ENCODE data around the gene GPR42.

GRCh38 chr19:35396240-35396885 is 25.5 kb downstream of the GPR42 start:
- TF ChIP-seq MAX (IDR thresholded peaks at IDR 0.05) (no peak), EGR1 (IDR thresholded peaks at IDR 0.05) (no peak), YY1 (IDR thresholded peaks at IDR 0.05; ENCODE audit: low read depth) (no peak), TEAD4 (IDR thresholded peaks at IDR 0.05) (no peak), USF1 (IDR thresholded peaks at IDR 0.05) (no peak), TAF1 (IDR thresholded peaks at IDR 0.05; ENCODE audit: low read depth) (no peak), EP300 (IDR thresholded peaks at IDR 0.05; ENCODE audit: borderline replicate concordance) (no peak), REST (IDR thresholded peaks at IDR 0.05; ENCODE audit: low read depth) (no peak), FOXM1 (IDR thresholded peaks at IDR 0.05; ENCODE audit: borderline replicate concordance, low read depth) (no peak), CREB1 (IDR thresholded peaks at IDR 0.05; ENCODE audit: low read depth) (no peak), TCF12 (IDR thresholded peaks at IDR 0.05; ENCODE audit: low read depth) (no peak), RAD21 (IDR thresholded peaks at IDR 0.05; ENCODE audit: low read depth) (no peak), NFIC (IDR thresholded peaks at IDR 0.05) (no peak)

Measured in Ishikawa (cell line).